WTC11 (cell line): Measurements from ENCODE around the gene USP38.

Experiments
- ARID4B ChIP-seq: sonication (generic); formaldehyde crosslinking; IDR thresholded peaks from 2 replicates; pipeline ENCODE4 v1.8.0; 2023; ENCODE audit warnings: missing genetic modification reagents, mild to moderate bottlenecking, borderline replicate concordance
- CREM ChIP-seq: sonication (generic); formaldehyde crosslinking; IDR thresholded peaks from 2 replicates; pipeline ENCODE4 v1.8.1; 2022; ENCODE audit warnings: mild to moderate bottlenecking, missing genetic modification reagents, moderate library complexity
- ELF4 ChIP-seq: sonication (generic); formaldehyde crosslinking; IDR thresholded peaks from 2 replicates; pipeline ENCODE4 v1.8.1; 2022; ENCODE audit warnings: low read depth, mild to moderate bottlenecking, moderate library complexity, missing genetic modification reagents
- NFE2L1 ChIP-seq: sonication (generic); formaldehyde crosslinking; IDR thresholded peaks from 2 replicates; pipeline ENCODE4 v1.8.1; 2023; ENCODE audit warnings: missing genetic modification reagents
- NR2C2 ChIP-seq: sonication (generic); formaldehyde crosslinking; IDR thresholded peaks from 2 replicates; pipeline ENCODE4 v1.8.0; 2022; ENCODE audit warnings: mild to moderate bottlenecking, missing genetic modification reagents
- PRDM15 ChIP-seq: sonication (generic); formaldehyde crosslinking; IDR thresholded peaks from 2 replicates; pipeline ENCODE4 v1.8.0; 2022; ENCODE audit warnings: missing genetic modification reagents
- ZNF423 ChIP-seq: fragments of 250-450 bp; sonication (Bioruptor Pico); IDR thresholded peaks from 2 replicates; pipeline ENCODE4 v2.1.2; 2022; ENCODE audit warnings: mild to moderate bottlenecking, moderate library complexity
- TF ChIP-seq, protein P1 (sequence below): fragments of 200-600 bp; IDR thresholded peaks from 2 replicates; pipeline ENCODE4 v1.8.0; 2022; ENCODE audit warnings: antibody characterized with exemption

DNA sequence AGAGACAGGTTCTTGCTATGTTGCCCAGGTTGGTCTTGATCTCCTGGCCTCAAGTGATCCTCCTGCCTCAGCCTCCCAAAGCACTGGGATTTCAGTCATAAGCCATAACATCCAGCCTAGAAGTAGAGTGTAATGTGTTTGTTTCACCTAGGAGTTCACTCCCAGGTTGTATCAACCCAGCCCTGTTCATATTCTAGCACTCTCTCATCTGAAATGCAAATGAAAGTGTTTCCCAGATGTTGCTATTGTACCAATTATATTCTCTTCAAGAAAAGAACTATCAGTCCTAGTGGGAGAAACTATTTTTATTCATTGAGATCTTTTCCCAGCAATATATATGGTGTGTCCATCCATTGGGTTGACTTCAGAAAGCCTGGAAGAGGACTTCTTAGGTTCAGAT lies 72.6 kb downstream of the USP38 start:
- TF ChIP-seq ELF4 (CRISPR knock-in tag) (no peak), NR2C2 (CRISPR knock-in tag) (no peak), ARID4B (CRISPR knock-in tag) (no peak), PRDM15 (CRISPR knock-in tag) (no peak), NFE2L1 (CRISPR knock-in tag) (no peak), ZNF423 (CRISPR knock-in tag) (no peak), CREM (no peak)
- TF ChIP-seq, protein P1, sequence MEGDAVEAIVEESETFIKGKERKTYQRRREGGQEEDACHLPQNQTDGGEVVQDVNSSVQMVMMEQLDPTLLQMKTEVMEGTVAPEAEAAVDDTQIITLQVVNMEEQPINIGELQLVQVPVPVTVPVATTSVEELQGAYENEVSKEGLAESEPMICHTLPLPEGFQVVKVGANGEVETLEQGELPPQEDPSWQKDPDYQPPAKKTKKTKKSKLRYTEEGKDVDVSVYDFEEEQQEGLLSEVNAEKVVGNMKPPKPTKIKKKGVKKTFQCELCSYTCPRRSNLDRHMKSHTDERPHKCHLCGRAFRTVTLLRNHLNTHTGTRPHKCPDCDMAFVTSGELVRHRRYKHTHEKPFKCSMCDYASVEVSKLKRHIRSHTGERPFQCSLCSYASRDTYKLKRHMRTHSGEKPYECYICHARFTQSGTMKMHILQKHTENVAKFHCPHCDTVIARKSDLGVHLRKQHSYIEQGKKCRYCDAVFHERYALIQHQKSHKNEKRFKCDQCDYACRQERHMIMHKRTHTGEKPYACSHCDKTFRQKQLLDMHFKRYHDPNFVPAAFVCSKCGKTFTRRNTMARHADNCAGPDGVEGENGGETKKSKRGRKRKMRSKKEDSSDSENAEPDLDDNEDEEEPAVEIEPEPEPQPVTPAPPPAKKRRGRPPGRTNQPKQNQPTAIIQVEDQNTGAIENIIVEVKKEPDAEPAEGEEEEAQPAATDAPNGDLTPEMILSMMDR: no peak
